ENCODE results near the gene DDX20. TPM values are rescaled to one million over a fixed set of nuclear protein-coding genes. Genes with fewer than 3 reads are reported as not detected.
"Not testable (repeated sequence)": the region's sequence is repeated elsewhere in the genome, so short reads cannot be mapped to it uniquely, and the experiment has no call there.

Gene DDX20
- total and polyA plus RNA-seq, 2 experiments from 2014 or later, result 11.5 to 24.2 TPM

GRCh38 chr1:111791776-111792175 lies 36.1 kb downstream of the DDX20 start:
- H3F3A ChIP-seq (ENCODE audit: insufficient read depth), result no peaks in the 10 kb centered on the region
- no peak overlapping the region for H2AFZ ChIP-seq
- no peak overlapping the region for H3K4me3 ChIP-seq
- H3K9ac ChIP-seq, result no peak overlapping the region
- H3K36me3 ChIP-seq (ENCODE audit: low read depth), result no peaks in the 10 kb centered on the region
- 42% methylated on average over 6 of the region's 6 CpGs for WGBS, 2 experiments (ENCODE audit: low coverage in 1 of 2, low lambda C conversion rate in 2 of 2, missing lambda C conversion rate in 2 of 2)
- H3K27ac ChIP-seq, result no peak overlapping the region
- no peaks in the 10 kb centered on the region for H3K79me2 ChIP-seq (ENCODE audit: insufficient read depth)
- in situ Hi-C loops (cut with MboI), result no loop called here
- no peak for DNase-seq
- H3K9me2 ChIP-seq (ENCODE audit: insufficient read depth), result no peaks in the 10 kb centered on the region
- no peak overlapping the region for H3K4me2 ChIP-seq (ENCODE audit: unreplicated experiment)
- H4K20me1 ChIP-seq (ENCODE audit: insufficient read depth), result no peaks in the 10 kb centered on the region
- no peaks in the 10 kb centered on the region for H3K9me3 ChIP-seq (ENCODE audit: low read depth)
- H3K27me3 ChIP-seq (replicated peaks; ENCODE audit: insufficient read depth), result peaks cover 17% of the 10 kb centered on the region
- H3K4me1 ChIP-seq (ENCODE audit: insufficient read depth), result no peaks in the 10 kb centered on the region
- TF ChIP-seq EZH2phosphoT487 (IDR thresholded peaks at IDR 0.05; ENCODE audit: insufficient read depth, low read depth), result no peak
- no peak for TF ChIP-seq EZH2 (IDR thresholded peaks at IDR 0.05; ENCODE audit: insufficient read depth, poor library complexity, severe bottlenecking)

GRCh38 chr1:111792249-111792648 lies 36.5 kb downstream of the DDX20 start:
- no peaks in the 10 kb centered on the region for H3K9me2 ChIP-seq (ENCODE audit: insufficient read depth)
- 56 to 58% methylated on average over 5 of the region's 5 CpGs for WGBS, 2 experiments (ENCODE audit: low coverage in 1 of 2, low lambda C conversion rate in 2 of 2, missing lambda C conversion rate in 2 of 2)
- in situ Hi-C loops (cut with MboI), result no loop called here
- H3K9ac ChIP-seq, result no peak overlapping the region
- no peak overlapping the region for H3K4me3 ChIP-seq
- H3K9me3 ChIP-seq (ENCODE audit: low read depth), result no peaks in the 10 kb centered on the region
- no peak overlapping the region for H3K27ac ChIP-seq
- H3K36me3 ChIP-seq (ENCODE audit: low read depth), result no peaks in the 10 kb centered on the region
- DNase-seq, result no peak
- H3F3A ChIP-seq (ENCODE audit: insufficient read depth), result no peaks in the 10 kb centered on the region
- H3K4me1 ChIP-seq (ENCODE audit: insufficient read depth), result no peaks in the 10 kb centered on the region
- H4K20me1 ChIP-seq (ENCODE audit: insufficient read depth), result no peaks in the 10 kb centered on the region
- peaks cover 17% of the 10 kb centered on the region for H3K27me3 ChIP-seq (replicated peaks; ENCODE audit: insufficient read depth)
- H2AFZ ChIP-seq, result no peak overlapping the region
- no peak overlapping the region for H3K4me2 ChIP-seq (ENCODE audit: unreplicated experiment)
- TF ChIP-seq EZH2 (IDR thresholded peaks at IDR 0.05; ENCODE audit: insufficient read depth, poor library complexity, severe bottlenecking) (no peak), EZH2phosphoT487 (IDR thresholded peaks at IDR 0.05; ENCODE audit: insufficient read depth, low read depth) (no peak)
- H3K79me2 ChIP-seq (ENCODE audit: insufficient read depth), result no peaks in the 10 kb centered on the region

- Histone ChIP-seq H3K27ac (no peak overlapping the region), H3F3A (ENCODE audit: insufficient read depth) (no peaks in the 10 kb centered on the region), H2AFZ (no peak overlapping the region), H3K9me3 (ENCODE audit: low read depth) (no peaks in the 10 kb centered on the region), H3K9me2 (ENCODE audit: insufficient read depth) (no peaks in the 10 kb centered on the region), H3K79me2 (ENCODE audit: insufficient read depth) (no peaks in the 10 kb centered on the region), H3K9ac (no peak overlapping the region), H3K27me3 (replicated peaks; ENCODE audit: insufficient read depth) (peaks cover 17% of the 10 kb centered on the region), H4K20me1 (ENCODE audit: insufficient read depth) (no peaks in the 10 kb centered on the region), H3K36me3 (ENCODE audit: low read depth) (no peaks in the 10 kb centered on the region), H3K4me3 (no peak overlapping the region), H3K4me2 (ENCODE audit: unreplicated experiment) (no peak overlapping the region), H3K4me1 (ENCODE audit: insufficient read depth) (no peaks in the 10 kb centered on the region)
- DNase-seq, result no peak
- in situ Hi-C loops (cut with MboI), result no loop called here
- TF ChIP-seq EZH2phosphoT487 (IDR thresholded peaks at IDR 0.05; ENCODE audit: insufficient read depth, low read depth) (no peak), EZH2 (IDR thresholded peaks at IDR 0.05; ENCODE audit: insufficient read depth, poor library complexity, severe bottlenecking) (no peak)
- WGBS, 2 experiments (ENCODE audit: low coverage in 1 of 2, low lambda C conversion rate in 2 of 2, missing lambda C conversion rate in 2 of 2), result 13 to 23% methylated on average over 2 of the region's 2 CpGs
Measured at GRCh38 chr1:111793923-111794322, 38.2 kb downstream of the DDX20 start.

- Histone ChIP-seq H4K20me1 (ENCODE audit: insufficient read depth) (no peaks in the 10 kb centered on the region), H3K4me2 (ENCODE audit: unreplicated experiment) (no peak overlapping the region), H3K9me2 (ENCODE audit: insufficient read depth) (no peaks in the 10 kb centered on the region), H3K79me2 (ENCODE audit: insufficient read depth) (no peaks in the 10 kb centered on the region), H3K27me3 (replicated peaks; ENCODE audit: insufficient read depth) (peaks cover 17% of the 10 kb centered on the region), H3K36me3 (ENCODE audit: low read depth) (no peaks in the 10 kb centered on the region), H2AFZ (no peak overlapping the region), H3K27ac (no peak overlapping the region), H3K4me3 (no peak overlapping the region), H3F3A (ENCODE audit: insufficient read depth) (no peaks in the 10 kb centered on the region), H3K9ac (no peak overlapping the region), H3K4me1 (ENCODE audit: insufficient read depth) (no peaks in the 10 kb centered on the region), H3K9me3 (ENCODE audit: low read depth) (no peaks in the 10 kb centered on the region)
- in situ Hi-C loops (cut with MboI), result no loop called here
- TF ChIP-seq EZH2phosphoT487 (IDR thresholded peaks at IDR 0.05; ENCODE audit: insufficient read depth, low read depth) (no peak), EZH2 (IDR thresholded peaks at IDR 0.05; ENCODE audit: insufficient read depth, poor library complexity, severe bottlenecking) (no peak)
- no peak for DNase-seq
- WGBS, 2 experiments (ENCODE audit: low coverage in 1 of 2, low lambda C conversion rate in 2 of 2, missing lambda C conversion rate in 2 of 2), result 66 to 76% methylated on average over 6 of the region's 6 CpGs
Measured at GRCh38 chr1:111795401-111795800, 39.7 kb downstream of the DDX20 start.

GRCh38 chr1:111798580-111798979 lies 42.9 kb downstream of the DDX20 start:
- Histone ChIP-seq H3K9ac (no peak overlapping the region), H3K9me3 (ENCODE audit: low read depth) (no peaks in the 10 kb centered on the region), H3K79me2 (ENCODE audit: insufficient read depth) (no peaks in the 10 kb centered on the region), H3K4me1 (ENCODE audit: insufficient read depth) (no peaks in the 10 kb centered on the region), H3F3A (ENCODE audit: insufficient read depth) (no peaks in the 10 kb centered on the region), H3K4me2 (ENCODE audit: unreplicated experiment) (no peak overlapping the region), H3K36me3 (ENCODE audit: low read depth) (no peaks in the 10 kb centered on the region), H3K4me3 (no peak overlapping the region), H3K27me3 (replicated peaks; ENCODE audit: insufficient read depth) (no peaks in the 10 kb centered on the region; the same call in 1 of the 2 replicates), H4K20me1 (ENCODE audit: insufficient read depth) (no peaks in the 10 kb centered on the region), H3K9me2 (ENCODE audit: insufficient read depth) (no peaks in the 10 kb centered on the region), H2AFZ (no peak overlapping the region), H3K27ac (no peak overlapping the region)
- WGBS, 2 experiments (ENCODE audit: low coverage in 1 of 2, low lambda C conversion rate in 2 of 2, missing lambda C conversion rate in 2 of 2), result 62 to 69% methylated on average over 2 of the region's 2 CpGs
- DNase-seq, result no peak
- TF ChIP-seq EZH2 (IDR thresholded peaks at IDR 0.05; ENCODE audit: insufficient read depth, poor library complexity, severe bottlenecking) (no peak), EZH2phosphoT487 (IDR thresholded peaks at IDR 0.05; ENCODE audit: insufficient read depth, low read depth) (no peak)
- in situ Hi-C loops (cut with MboI), result no loop called here

GRCh38 chr1:111799722-111800121 lies 44.0 kb downstream of the DDX20 start:
- H3K9me2 ChIP-seq (ENCODE audit: insufficient read depth); H3K9ac ChIP-seq; H3K36me3 ChIP-seq (ENCODE audit: low read depth); H3K9me3 ChIP-seq (ENCODE audit: low read depth); H3K4me2 ChIP-seq (ENCODE audit: unreplicated experiment); H3F3A ChIP-seq (ENCODE audit: insufficient read depth); H3K79me2 ChIP-seq (ENCODE audit: insufficient read depth); H3K27ac ChIP-seq; H3K27me3 ChIP-seq (replicated peaks; ENCODE audit: insufficient read depth); H4K20me1 ChIP-seq (ENCODE audit: insufficient read depth); DNase-seq; in situ Hi-C loops (cut with MboI); H3K4me3 ChIP-seq; H3K4me1 ChIP-seq (ENCODE audit: insufficient read depth); H2AFZ ChIP-seq: not testable (repeated sequence)
- 60 to 61% methylated on average over 6 to 14 of the region's 14 CpGs for WGBS, 2 experiments (ENCODE audit: low coverage in 1 of 2, low lambda C conversion rate in 2 of 2, missing lambda C conversion rate in 2 of 2)
